ENCODE data around the gene GPRC5A. TPM values are rescaled to one million over a fixed set of nuclear protein-coding genes. Genes with fewer than 3 reads are reported as not detected.

The GPRC5A gene
- total RNA-seq, 1 experiment from 2014 or later, result 742 TPM

DNA sequence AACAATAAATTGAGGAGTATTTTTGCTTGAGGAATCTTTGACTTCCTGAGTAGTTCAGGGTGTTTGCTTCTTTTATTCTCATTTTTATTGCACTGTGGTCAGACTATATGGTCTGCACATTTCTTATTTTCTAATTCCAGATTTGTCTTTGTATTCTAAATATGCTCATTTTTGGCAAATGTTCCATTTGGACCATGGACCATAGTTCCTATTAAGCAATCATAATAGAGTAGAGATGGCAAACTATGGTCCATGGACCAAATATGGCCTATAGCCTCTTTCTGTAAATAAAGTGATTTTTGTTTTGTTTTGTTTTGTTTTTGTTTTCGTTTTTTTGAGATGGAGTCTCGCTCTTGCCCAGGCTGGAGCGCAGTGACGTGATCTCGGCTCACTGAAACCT lies 2.1 kb downstream of the GPRC5A start:
- Mint-ChIP-seq H3K4me3 (ENCODE audit: low read depth, unreplicated experiment) (peak overlapping the region; percentile 95), H3K27ac (ENCODE audit: unreplicated experiment) (peak overlapping the region; percentile 76), H3K27me3 (ENCODE audit: unreplicated experiment) (no peaks in the 10 kb centered on the region), H3K9me3 (ENCODE audit: low read depth, unreplicated experiment) (no peaks in the 10 kb centered on the region), H3K4me1 (ENCODE audit: low read depth, unreplicated experiment) (peaks cover 46% of the 10 kb centered on the region), H3K36me3 (ENCODE audit: insufficient read depth, unreplicated experiment) (peaks cover 90% of the 10 kb centered on the region)
- no TSS peak for BruUV-seq (replicated peaks)
- intact Hi-C loops (cut with micrococcal nuclease; ENCODE audit: unreplicated experiment), result loop anchor here (5.0 kb wide), 1 partner anchor 106 kb away; the partner anchor contains the start of gene APOLD1
- DNase-seq, result no peak
- TF ChIP-seq CTCF (IDR thresholded peaks at IDR 0.05; ENCODE audit: unreplicated experiment), result no peak
- CTCF ChIA-PET, result interaction anchor here (0.7 to 1.1 kb wide), 2 partner anchors 16 to 57 kb away, joined by 3 to 4 read pairs; no protein-coding TSS in a partner anchor

GRCh38 chr12:12896260-12896659 lies 4.9 kb downstream of the GPRC5A start:
- peaks cover 41% of the 10 kb centered on the region for H3K4me1 Mint-ChIP-seq (ENCODE audit: low read depth, unreplicated experiment)
- CTCF ChIA-PET, result interaction anchor here (0.7 to 1.4 kb wide), 2 partner anchors 54 to 61 kb away, joined by 4 to 5 read pairs; no protein-coding TSS in a partner anchor
- H3K9me3 Mint-ChIP-seq (ENCODE audit: low read depth, unreplicated experiment), result no peaks in the 10 kb centered on the region
- H3K27me3 Mint-ChIP-seq (ENCODE audit: unreplicated experiment), result no peaks in the 10 kb centered on the region
- intact Hi-C loops (cut with micrococcal nuclease; ENCODE audit: unreplicated experiment), result loop anchor here (5.0 kb wide), 1 partner anchor 174 kb away; no protein-coding TSS in a partner anchor
- H3K27ac Mint-ChIP-seq (ENCODE audit: unreplicated experiment), result peak overlapping the region; percentile 76
- peak overlapping the region; percentile 95 for H3K4me3 Mint-ChIP-seq (ENCODE audit: low read depth, unreplicated experiment)
- DNase-seq, result no peak
- no peak for TF ChIP-seq CTCF (IDR thresholded peaks at IDR 0.05; ENCODE audit: unreplicated experiment)
- peaks cover 99% of the 10 kb centered on the region for H3K36me3 Mint-ChIP-seq (ENCODE audit: insufficient read depth, unreplicated experiment)
- BruUV-seq (replicated peaks), result TSS peak; percentile 0

DNA sequence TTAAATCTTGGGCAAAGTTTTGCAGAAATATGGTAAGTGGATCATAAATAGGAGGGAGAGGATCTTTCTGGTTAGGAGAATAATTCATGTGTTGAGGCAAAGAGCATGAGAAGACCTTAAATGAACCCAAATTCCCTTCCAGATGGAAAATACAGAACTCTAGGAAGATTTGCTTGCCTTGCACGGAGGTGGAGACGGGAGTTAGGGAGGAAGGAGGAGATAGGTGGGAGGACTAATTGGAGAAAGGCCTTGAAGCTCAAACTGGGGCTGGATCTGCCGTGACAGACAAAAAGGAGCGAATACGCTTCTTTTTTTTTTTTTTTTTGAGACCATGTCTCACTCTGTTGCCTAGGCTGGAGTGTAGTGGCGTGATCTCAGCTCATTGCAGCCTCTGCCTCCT lies 5.9 kb downstream of the GPRC5A start:
- no peak for TF ChIP-seq CTCF (IDR thresholded peaks at IDR 0.05; ENCODE audit: unreplicated experiment)
- H3K4me3 Mint-ChIP-seq (ENCODE audit: low read depth, unreplicated experiment), result peak overlapping the region; percentile 95
- CTCF ChIA-PET, result interaction anchor here (1.2 to 1.4 kb wide), 2 partner anchors 13 to 62 kb away, joined by 3 to 5 read pairs; no protein-coding TSS in a partner anchor
- peaks cover 99% of the 10 kb centered on the region for H3K36me3 Mint-ChIP-seq (ENCODE audit: insufficient read depth, unreplicated experiment)
- intact Hi-C loops (cut with micrococcal nuclease; ENCODE audit: unreplicated experiment), result loop anchor here (5.0 kb wide), 1 partner anchor 175 kb away; no protein-coding TSS in a partner anchor
- peak overlapping the region; percentile 76 for H3K27ac Mint-ChIP-seq (ENCODE audit: unreplicated experiment)
- H3K27me3 Mint-ChIP-seq (ENCODE audit: unreplicated experiment), result no peaks in the 10 kb centered on the region
- no peaks in the 10 kb centered on the region for H3K9me3 Mint-ChIP-seq (ENCODE audit: low read depth, unreplicated experiment)
- no TSS peak for BruUV-seq (replicated peaks)
- no peak for DNase-seq
- H3K4me1 Mint-ChIP-seq (ENCODE audit: low read depth, unreplicated experiment), result peaks cover 52% of the 10 kb centered on the region

DNA sequence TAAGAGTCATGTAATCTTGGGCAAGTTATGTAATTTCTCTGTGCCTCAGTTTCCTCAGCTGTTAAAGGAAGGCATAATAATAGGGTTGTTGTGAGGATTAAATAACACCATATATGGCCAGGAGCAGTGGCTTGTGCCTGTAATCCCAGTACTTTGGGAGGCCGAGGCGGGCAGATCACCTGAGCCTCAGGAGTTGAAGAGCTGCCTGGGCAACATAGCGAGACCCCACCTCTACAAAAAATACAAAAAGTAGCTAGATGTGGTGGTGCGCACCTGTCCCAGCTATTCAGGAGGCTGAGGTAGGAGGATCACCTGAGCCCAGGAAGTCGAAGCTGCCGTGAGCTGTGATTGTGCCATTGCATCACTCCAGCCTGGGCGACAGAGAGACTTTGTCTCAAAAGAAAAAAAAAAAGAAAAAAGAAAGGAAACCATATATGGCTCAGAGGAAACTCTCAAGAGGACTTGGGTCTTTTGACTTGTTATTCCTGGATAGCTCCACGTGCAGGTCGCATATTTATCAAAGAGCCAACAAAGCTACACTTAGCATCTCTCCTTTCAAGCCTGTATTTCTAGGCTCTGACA lies 6.9 kb downstream of the GPRC5A start:
- DNase-seq, result no peak
- Mint-ChIP-seq H3K27ac (ENCODE audit: unreplicated experiment) (peak overlapping the region; percentile 76), H3K4me3 (ENCODE audit: low read depth, unreplicated experiment) (peak overlapping the region; percentile 95), H3K4me1 (ENCODE audit: low read depth, unreplicated experiment) (peaks cover 53% of the 10 kb centered on the region), H3K36me3 (ENCODE audit: insufficient read depth, unreplicated experiment) (peaks cover 99% of the 10 kb centered on the region), H3K27me3 (ENCODE audit: unreplicated experiment) (no peaks in the 10 kb centered on the region), H3K9me3 (ENCODE audit: low read depth, unreplicated experiment) (no peaks in the 10 kb centered on the region)
- CTCF ChIA-PET, result interaction anchor here (1.0 to 1.3 kb wide), 3 partner anchors 14 to 85 kb away, joined by 3 to 6 read pairs (median 3); partner anchors contain the start of gene DDX47
- BruUV-seq (replicated peaks), result no TSS peak
- no peak for TF ChIP-seq CTCF (IDR thresholded peaks at IDR 0.05; ENCODE audit: unreplicated experiment)
- intact Hi-C loops (cut with micrococcal nuclease; ENCODE audit: unreplicated experiment), result loop anchor here (5.0 kb wide), 1 partner anchor 176 kb away; no protein-coding TSS in a partner anchor
